HG02981 (cell line): ENCODE data around the gene FAM168A.

Experiments
- ATAC-seq: cut with Tn5 transposase; IDR thresholded peaks from one replicate; pipeline ENCODE4 v1.9.1; 2021; ENCODE audit warnings: mild to moderate bottlenecking, moderate library complexity; ENCODE audit not compliant: unreplicated experiment

FAM168A gene

DNA sequence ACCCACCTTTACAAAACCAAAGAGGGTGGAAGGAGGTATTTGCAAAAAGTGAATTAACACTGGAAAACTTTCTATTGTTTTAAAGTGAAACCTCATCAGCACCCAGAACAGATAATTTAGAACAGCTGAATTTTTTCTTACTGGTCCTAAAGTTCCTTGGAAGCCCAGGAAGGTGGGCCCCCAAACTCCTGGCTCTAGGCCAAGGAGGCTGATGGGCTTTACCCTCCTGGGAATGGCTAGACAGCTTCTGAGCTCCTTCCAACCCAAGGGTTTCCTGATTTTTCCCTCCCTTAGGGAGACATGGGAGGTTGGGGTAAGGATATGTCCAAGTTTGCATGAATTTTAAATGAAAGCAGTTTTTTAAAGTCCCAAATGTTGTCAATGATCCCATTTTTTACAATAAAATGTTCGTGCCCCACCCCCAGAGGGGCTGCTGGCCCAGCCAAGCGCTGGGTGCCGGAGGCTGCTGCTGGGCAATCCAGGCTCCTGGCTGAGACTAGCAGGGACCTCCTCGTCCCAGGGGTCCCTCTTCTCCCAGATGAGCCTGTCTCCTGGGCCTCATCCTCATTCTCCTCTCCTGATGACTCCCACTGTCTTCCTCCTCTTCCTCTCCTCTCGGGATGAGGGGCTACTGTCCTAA, 193.3 kb downstream of the FAM168A start:
- no peak for ATAC-seq

DNA sequence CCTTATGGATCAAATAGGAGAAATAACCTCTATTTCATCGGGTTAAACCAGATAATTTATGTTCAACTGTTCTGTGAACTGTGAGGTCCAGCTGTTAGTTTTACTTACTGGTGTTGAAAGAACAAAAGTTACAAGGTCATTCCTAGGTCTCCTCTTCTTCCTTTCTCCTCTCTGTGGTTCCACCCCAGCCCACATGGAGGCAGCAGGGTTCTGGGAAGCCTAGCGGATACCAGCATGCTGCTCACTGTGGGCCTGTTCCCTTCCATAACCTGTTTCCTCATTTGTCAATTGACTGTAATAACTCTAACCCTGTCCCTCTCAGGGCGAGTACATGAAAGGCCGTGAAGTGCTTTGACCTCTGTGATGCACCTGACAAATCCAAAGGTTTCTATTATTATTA, 193.9 kb downstream of the FAM168A start:
- no peak for ATAC-seq

DNA sequence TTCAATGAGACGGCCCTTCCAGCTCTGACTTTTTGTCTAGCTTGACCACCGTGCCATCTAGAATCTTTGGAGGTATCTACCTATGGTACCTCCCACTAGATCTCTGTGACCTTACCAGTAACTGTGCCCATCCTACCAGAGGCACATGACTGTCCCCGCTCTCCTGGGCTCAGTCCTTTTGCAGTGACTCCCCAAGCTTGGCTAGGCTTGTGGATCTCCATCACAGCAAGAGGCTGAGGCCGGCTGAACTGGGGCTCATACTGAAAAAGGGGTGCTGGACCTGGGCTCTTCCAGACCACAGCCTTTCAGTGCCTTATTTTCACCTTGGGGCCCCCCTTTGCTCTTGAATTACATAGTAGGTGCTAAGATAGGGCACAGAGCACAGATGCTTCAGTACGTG, 194.4 kb downstream of the FAM168A start:
- ATAC-seq, result no peak

DNA sequence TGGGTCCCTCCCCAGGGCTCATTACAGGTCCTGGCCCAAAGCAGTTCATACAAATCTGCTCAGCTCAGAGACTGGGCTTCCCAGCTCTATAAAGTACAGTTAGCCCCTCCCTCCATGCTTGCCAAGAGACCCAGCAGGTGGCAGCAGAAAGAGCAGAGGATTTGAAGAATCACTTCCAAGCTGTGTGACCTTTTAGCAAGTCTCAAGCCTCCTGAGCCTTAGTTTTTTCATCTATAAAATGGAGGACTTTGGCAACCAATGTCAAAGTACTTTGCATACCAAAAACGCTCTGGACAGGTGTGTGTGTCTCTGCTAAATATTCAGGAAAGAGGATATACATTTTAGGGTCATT, 195.1 kb downstream of the FAM168A start:
- no peak for ATAC-seq

DNA sequence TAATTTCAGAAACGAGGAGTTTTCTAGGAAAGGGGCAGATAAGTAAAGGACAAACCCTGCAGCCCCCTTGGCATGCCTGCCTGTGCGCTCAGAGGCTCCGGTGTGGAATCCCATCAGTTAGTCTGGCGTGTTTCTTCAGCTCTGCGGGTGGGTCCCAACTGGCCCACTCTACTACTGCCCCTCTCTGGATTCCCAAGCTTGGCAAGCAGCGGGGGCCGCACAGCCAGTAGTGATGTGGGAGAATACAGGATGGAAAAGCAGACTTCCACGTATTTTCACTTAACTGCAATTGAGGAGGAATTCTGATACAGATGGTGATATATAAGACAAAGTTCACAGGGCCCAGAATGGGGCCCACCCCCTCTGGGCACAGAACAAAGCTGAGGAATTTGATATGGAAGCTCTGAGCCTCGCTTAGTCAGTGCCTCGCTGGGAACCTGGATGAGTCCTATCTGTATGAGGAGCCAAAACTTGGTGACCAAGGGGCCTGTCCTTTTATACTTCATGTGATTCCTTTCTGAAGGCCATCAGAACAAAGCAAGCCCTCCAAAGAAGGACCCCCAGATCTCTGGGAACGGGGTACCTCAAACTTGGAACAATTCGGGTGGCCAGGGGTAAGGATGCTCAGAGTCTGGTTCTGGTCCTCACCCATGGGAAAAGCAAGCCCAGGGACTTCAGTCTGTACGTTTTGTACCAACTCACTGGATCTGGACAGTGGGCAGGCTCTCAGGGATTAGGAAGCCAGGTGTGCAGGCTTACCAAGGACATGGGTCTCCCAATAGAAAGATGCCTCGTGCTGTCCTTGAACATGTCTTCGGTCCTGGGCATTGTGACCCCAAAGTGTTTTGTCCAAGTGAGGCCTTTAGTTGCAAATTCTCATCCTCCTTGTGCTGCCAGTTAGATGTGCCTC, 195.7 kb downstream of the FAM168A start:
- ATAC-seq, result no peak

DNA sequence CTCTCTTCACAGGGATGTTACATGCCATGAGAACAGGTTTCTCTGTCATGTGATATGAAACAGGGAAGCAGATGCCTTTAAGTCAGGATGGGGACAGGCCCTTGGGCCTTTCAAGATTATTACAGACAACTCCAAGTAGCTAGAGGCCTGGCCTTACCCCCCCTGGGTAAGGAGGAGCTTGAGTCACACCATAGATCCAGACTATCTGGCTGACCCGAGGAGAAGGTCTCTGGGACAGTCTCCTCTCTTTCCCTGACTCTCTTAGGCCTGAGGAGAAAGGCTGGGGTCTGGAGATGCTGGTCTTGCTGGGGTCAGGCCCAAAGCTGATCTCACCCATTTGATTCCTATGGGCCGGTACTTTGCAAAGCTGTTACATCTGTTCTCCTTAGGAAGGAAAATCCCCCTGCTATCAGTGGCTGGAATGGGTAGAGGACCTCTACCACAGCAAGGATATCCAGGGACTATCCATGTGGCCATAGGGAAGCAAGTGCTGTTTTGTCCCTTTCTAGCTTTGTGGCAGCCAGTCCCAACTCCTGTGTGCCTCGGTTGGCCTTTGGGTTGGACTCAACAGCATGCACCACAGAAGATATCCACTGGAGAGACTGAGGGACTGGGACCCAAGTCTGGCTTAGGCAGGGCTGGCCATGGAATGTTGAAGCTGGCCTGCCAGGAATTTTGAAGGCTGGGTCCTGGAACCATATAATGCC, 196.5 kb downstream of the FAM168A start:
- ATAC-seq, result no peak

DNA sequence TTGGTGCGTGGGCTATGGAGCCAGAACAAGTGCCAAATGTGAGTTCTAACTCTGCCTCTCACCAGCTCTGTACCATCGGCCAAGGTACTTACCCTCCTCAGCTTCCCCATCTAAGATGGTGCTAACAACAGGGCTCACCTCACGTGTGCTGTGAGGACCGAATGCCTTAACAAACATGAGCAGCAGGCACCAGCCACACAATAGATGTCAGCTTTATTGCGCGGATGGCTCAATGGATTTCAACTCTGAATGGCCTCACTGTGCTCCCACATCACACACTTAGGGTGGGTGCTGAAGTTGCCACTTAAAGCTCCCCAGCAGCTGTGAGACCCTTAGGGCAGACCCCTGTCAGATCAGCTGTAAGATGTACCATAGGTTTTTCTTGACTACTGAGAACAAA, 197.6 kb downstream of the FAM168A start:
- no peak for ATAC-seq

DNA sequence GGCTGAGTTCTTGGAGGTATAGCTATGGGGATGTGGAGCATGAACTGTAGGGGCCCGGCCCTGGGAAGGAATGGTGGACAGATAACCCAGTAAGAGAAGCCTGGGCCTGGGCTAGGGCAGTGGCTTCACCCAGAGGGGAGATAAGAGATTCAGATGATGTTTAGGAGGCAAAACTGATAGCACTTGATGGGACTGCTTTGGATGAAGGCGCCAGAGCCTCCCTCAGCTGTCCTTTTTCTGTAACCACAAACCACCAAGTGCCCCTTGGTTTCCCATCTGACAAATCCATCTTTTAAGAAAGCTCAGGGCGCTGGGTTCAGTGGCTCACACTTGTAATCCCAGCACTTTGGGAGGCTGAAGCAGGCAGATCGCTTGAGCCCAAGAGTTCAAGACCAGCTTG, 198.3 kb downstream of the FAM168A start:
- ATAC-seq, result no peak

DNA sequence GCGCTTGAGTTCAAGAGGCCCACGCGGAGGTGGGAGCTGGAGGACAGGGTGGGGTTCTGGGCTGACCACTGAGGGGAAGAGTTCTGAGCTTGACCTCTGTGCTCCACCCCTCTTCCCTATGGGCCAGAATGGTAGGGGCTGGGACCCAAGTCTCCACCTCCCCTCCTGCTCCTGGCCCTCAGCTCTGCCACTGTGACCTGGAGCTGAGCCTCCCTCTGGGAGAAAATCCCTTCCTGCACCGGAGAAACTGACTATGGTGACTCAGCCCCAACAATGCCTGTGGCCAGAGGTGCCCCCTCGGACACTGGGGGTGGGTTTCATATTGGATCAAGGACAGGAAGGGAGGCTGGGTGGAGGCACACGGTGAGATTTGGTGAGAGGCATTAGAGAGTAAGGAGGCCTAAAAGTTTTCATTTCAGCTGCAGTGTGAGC, 198.7 kb downstream of the FAM168A start:
- ATAC-seq, result no peak

DNA sequence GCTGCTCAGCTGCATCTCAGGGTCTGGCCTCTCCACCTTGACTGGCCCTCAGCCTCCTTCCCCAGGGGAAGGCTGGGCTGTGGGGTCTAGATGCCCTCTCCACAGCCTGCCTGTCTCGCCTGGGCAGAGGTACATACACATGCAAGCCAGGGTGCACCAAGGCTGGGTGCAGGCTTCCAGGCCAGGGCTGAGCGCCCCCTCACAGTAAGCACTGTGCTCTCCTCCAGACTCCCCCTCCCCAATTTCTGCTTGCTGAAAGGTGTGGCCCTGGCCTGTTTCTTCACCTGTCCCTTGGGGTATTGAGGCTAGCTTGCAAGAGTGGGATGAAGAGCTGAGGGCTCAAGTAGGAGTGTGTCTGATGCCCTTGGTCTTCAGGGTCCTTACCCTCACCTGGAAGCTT, 199.2 kb downstream of the FAM168A start:
- no peak for ATAC-seq

DNA sequence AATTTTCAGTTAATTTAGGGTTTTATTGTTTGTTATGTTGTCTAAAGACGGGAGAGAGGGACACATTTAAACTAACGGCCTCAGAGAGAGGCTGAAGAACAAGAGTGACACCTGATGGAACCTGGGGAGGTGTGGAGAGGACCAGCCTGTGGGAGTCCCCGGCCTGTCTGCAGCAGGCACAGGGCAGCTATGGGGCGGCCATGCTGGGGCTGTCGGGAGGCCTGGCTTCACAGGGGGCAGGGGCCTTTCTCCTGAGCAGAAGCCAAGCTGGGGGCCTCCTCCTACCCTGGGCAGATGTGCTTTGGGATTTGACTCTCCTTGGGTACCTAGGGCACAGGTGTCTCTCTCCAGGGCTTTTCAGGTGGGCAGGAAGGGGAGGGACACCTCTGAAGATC, 199.8 kb downstream of the FAM168A start:
- ATAC-seq, result no peak

DNA sequence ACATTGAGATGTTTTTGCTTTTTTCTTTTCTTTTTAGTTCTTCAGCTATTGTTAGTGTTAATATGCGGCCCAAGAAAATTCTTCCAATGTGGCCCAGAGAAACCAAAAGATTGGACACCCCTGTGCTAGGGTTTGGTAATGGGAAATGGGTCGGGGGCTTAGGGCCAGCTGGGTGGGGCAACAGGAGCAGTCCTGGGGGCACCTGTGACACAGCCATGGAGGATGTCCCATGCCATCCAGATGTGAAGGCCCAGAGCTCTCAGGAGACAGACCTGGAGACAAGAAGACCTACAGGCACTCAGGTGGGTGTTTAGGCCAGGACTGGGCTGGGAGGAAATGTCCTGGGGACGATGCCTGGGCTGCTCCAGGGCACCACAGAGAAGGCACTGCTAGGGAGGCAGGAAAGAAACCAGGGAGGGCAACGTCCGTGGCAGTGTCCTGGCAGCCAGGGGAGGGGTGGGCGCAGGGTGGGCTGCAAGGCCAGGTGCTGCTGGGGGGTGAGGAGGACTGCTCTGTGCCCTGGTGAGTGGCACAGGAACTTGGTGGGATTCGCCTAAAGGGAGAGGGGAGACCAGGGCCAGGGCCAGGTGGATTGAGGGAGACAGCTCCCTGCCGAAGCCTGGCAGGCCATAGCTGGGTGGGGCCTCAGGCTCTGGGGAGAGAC, 200.3 kb downstream of the FAM168A start:
- ATAC-seq, result no peak

DNA sequence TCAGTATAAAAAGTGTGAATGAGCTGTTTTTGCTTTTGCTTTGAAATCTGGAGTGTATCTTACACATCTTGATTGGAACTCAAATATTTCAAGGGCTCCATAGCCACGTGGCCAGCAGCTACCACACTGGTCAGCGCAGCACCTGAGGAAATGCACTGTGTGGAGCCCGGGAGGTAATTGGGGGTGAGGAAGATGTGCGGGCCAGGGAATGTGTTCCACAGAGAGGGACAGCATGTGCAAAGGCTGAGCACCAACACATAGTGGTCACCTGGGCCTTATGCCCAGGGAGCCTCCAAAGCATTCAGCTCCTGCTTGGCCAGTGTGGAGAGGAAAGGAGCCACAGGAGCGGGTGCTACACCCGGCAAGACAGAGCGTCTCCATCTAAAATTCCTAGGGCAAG, 200.9 kb downstream of the FAM168A start:
- no peak for ATAC-seq

DNA sequence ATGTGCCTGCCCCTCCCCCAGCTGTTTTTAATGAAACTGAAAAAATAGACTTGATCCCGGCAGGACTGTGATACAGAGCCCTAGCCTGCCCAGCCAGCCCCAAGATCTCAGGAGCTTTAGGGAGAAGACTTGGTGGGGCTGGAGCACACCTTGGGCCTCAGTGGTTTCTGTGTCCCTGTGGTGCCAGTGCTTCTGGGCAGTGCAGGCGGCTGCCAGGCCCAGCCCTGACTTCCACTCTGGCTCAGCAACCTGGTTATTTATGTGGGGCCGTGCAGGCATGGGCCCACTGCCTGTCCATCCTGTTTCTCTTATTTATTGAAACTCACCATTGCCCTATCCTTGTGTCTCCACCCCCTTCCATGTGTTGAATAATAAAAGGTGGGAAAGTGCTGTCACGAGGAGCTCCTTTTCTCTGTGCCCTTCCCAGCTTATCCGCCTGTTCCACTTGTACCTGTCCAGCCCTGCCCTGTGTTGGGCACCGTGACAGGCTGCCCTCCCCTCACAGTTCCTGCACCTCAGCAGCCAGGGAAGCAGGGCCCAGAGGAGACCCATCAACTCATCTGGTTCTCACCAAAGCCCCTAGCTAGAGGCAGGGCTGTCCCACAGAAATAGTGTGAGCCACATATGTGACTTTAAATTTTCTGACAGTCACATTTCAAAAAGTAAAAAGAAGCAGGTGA, 201.5 kb downstream of the FAM168A start:
- ATAC-seq, result no peak

DNA sequence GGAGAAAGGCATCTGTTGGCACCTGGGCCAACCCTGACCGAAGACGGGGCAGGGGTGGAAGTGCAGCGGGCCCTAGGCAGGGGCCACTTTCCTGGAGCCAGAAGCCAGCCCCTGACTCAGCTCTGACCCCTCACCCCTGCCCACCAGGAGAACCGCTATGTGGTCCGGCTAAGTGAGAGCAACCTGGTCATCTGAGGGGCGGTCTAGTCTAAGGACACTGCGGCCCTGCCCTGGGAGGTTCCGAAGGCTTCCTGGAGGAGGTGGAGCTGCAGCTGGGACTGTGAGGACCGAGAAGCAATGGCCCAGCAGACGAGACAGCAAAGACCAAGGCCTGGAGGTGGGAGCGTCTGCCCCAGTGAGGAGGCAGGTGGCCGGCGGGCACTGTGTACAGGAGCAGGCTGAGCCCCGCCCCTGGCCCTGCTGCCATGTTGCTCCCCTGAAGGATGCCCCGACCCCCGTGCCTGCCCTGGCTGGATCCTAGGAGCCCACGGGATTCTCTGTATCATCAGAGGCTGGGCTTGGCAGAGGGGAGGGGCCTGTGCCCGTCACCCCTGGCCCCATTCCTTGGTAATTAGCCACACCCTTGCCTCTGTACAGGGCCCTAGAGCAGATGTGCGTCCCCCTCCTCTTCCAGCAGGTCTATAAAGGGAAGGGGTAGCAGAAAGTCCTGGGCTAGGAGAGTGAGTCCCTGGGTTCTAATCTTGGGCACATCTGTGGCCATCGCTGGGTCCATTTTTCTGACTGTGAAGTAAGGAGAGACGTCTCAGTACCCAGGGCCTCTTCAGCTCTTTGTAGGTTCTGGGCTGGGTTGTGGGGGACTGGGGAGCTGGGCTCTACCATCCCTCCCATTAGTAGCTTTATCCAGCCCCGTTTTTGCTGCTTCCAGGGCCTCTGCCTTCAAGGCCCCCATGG, 202.4 kb downstream of the FAM168A start:
- no peak for ATAC-seq

DNA sequence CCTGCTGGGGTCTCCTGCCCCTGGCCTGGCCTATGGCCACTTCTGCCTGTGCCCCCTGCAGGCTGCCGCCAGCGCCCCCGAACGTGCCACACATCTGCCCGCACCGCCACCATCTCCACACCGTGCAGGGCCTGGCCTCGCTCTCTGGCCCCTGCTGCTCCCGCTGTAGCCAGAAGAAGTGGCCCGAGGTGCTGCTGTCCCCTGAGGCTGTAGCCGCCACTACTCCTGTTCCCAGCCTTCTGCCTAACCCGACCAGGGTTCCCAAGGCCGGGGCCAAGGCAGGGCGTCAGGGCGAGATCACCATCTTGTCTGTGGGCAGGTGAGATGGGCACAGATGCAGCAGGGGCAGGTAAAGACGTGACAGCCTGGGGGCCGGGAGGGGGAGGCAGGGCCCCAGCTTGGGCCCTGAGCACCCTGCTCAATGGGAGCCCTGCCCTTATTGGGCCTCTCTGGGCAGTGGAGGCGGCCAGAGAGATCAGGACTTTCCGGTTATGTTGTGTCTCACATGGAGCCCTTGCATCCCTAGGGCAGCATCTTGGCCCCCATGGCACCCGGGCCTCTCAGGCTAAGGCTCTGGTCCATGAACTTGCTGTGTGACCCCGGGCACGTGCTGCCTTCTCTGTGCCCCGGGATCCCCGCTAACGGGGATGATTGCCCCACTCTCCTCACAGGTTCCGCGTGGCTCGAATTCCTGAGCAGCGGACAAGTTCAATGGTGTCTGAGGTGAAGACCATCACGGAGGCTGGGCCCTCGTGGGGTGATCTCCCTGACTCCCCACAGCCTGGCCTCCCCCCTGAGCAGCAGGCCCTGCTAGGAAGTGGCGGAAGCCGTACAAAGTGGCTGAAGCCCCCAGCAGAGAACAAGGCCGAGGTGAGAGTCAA, 203.3 kb downstream of the FAM168A start:
- ATAC-seq, result no peak

DNA sequence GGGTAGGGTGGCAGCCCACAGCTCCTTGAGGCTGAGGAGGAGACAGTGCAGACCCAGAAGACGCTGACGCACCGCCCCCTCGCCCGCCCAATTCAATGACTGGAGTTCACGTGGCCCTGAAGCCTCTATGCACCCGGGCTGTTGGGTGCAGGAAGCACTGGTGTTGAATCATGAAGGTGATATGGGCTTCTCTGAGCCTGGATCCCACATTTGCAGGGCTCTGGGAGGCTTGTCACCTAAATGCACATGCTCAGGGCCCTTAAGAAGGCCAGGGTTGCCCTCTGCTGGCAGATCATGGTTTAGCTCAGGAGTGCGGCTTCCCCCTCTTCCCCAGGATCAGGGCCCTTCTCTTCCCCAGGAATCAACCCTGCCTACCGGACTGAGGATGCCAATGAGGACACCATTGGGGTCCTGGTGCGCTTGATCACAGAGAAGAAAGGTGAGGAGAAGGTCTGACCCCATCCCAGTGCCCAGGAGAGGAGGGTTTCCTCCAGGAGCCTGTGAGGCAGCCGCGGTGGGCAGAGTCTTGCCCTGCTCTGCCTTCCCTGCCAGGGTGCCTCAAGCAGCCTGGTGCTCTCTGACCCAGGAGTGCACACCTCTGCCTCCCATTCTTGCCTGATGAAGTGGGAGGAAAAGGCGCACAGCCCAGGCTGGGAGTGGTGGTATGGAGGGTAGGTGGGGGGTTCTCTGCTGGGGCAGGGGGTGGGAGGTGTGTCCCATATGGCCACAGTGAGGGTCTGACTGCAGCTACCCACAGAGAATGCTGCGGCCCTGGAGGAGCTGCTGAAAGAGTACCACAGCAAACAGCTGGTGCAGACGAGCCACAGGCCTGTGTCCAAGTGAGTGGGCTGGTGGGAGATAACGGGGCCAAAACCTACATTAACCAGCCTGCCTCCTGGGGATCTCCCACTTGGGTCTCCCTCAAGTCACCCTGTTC, 204.2 kb downstream of the FAM168A start:
- no peak for ATAC-seq

DNA sequence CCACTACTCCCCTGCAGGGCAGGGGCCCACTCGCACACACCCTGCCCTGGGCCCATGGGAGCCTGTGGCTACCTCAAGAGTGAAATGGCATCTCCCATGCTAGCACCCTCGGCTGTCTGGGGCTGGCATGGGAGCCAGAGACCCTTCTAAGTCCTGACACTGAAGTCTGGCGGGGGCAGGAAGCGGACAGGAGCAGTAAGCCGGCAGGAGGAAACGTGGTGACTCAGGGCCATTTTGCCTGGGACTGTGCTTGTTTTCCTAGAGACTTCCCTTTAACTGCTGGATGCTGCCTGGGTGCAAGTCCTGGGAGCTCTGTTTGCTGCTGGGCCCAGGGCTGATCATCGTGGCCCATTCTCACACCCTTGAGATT, 204.9 kb downstream of the FAM168A start:
- ATAC-seq, result no peak
